ENCODE measurements around the gene SLC4A5. TPM values are rescaled to one million over a fixed set of nuclear protein-coding genes. Genes with fewer than 3 reads are reported as not detected.

Gene SLC4A5
- polyA plus RNA-seq, 1 of the 3 experiments (the other 2 are of a cell fraction): 0.25 TPM

DNA sequence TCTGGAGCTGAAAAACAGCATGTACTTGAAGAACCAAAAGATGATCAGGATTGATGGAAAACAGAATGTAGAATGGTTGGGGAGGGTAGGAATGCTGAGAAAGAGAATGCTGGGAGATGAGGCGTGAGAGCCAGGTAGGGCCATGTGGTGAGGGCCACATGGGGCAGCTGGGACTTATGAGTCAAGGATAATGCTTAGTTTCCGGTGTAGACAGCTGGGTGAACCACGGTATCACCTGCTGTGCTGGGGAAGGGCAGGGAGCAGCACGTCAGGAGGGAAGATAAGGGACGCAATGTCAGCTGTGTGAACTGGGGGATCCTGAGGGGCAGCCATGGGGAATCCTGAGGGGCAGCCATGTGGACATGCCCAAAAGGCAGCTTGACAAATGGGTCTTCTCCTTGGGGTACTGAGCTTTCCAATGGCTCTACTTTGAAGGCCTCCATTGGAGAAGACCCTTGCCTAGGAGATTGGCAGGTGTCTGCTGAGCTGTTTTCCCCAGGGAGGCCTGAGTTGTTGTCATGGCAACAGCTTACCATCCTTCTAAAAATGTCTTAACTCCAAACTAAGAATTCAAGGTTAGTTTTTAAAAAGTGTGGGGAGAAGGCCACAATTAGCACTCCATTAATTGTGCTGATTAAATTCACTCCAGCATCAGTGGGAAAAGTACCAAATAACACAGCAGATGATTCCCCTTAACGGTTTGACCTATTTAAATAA, 93.7 kb downstream of the SLC4A5 start (continued):
- TF ChIP-seq, protein P1, sequence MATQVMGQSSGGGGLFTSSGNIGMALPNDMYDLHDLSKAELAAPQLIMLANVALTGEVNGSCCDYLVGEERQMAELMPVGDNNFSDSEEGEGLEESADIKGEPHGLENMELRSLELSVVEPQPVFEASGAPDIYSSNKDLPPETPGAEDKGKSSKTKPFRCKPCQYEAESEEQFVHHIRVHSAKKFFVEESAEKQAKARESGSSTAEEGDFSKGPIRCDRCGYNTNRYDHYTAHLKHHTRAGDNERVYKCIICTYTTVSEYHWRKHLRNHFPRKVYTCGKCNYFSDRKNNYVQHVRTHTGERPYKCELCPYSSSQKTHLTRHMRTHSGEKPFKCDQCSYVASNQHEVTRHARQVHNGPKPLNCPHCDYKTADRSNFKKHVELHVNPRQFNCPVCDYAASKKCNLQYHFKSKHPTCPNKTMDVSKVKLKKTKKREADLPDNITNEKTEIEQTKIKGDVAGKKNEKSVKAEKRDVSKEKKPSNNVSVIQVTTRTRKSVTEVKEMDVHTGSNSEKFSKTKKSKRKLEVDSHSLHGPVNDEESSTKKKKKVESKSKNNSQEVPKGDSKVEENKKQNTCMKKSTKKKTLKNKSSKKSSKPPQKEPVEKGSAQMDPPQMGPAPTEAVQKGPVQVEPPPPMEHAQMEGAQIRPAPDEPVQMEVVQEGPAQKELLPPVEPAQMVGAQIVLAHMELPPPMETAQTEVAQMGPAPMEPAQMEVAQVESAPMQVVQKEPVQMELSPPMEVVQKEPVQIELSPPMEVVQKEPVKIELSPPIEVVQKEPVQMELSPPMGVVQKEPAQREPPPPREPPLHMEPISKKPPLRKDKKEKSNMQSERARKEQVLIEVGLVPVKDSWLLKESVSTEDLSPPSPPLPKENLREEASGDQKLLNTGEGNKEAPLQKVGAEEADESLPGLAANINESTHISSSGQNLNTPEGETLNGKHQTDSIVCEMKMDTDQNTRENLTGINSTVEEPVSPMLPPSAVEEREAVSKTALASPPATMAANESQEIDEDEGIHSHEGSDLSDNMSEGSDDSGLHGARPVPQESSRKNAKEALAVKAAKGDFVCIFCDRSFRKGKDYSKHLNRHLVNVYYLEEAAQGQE (IDR thresholded peaks at IDR 0.05; ENCODE audit: low read depth, low read length): no peak
- TF ChIP-seq MXI1 (IDR thresholded peaks at IDR 0.05; ENCODE audit: low read depth, low read length): no peak

DNA sequence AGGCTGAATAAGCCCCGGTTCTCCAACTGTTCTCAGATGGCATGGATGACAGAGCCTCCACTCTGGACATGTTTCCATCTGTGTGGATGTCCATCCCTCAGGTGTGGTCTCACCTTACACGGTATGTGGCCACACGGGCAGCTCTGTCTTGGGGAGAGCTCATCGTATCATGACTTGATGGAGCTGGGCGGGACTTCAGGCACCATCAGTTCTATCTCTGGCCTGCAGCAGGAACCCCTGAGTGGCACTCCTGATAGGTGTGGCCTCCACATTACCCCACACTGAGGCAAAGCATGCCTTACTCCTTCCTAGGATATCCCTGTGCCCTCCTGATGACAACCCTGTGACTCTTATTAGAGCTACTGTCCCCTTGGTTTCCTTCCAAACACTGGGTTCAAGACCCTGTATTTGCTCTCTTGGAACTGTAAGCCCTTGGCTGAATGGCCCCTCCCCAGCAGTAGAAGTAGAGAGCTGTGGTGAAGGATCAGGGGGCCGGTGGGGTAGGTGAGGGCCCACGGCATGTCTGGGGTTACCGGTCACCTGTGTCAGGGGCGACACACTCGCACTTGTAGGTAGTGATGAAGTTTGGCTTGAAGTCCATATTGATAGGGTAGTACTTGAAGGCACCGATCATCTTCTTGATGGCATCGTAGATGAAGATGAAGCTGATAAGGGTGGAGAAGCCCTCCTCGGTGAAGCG, 96.6 kb downstream of the SLC4A5 start:
- no peak overlapping the region for H2AFZ ChIP-seq (ENCODE audit: low read depth)
- no peak overlapping the region for H3K27ac ChIP-seq (ENCODE audit: low read depth in 2 of 2, low read length in 1 of 2)
- H3K4me2 ChIP-seq: no peak overlapping the region
- ChIA-PET CTCF (interaction anchor here (2.9 kb wide), 1 partner anchor 87 kb away, joined by 26 read pairs; no protein-coding TSS in a partner anchor), POLR2A (no interaction called here)
- no peak for DNase-seq
- no peak overlapping the region for H3K4me3 ChIP-seq (ENCODE audit: low read depth in 2 of 2, low read length in 1 of 2)
- no peaks in the 10 kb centered on the region for H3K9me3 ChIP-seq
- H4K20me1 ChIP-seq (ENCODE audit: insufficient read depth): no peaks in the 10 kb centered on the region
- H3K9ac ChIP-seq: no peak overlapping the region
- H3K4me1 ChIP-seq (ENCODE audit: control insufficient read depth in 1 of 2, insufficient read depth in 2 of 2, low read depth in 1 of 2, low read length in 1 of 2): no peaks in the 10 kb centered on the region
- no peaks in the 10 kb centered on the region for H3K9me2 ChIP-seq
- 84% methylated on average over 14 of the region's 14 CpGs for WGBS (ENCODE audit: low lambda C conversion rate)
- H3K79me2 ChIP-seq (ENCODE audit: insufficient read depth): no peaks in the 10 kb centered on the region
- H3K27me3 ChIP-seq (ENCODE audit: insufficient read depth): no peaks in the 10 kb centered on the region
- no peak for TF ChIP-seq NFIC (IDR thresholded peaks at IDR 0.05; ENCODE audit: borderline replicate concordance)
- H3K36me3 ChIP-seq (replicated peaks in 1 of 2; ENCODE audit: control insufficient read depth in 1 of 2, insufficient read depth in 2 of 2, low read length in 1 of 2): no peaks in the 10 kb centered on the region
- H3F3A ChIP-seq (replicated peaks; ENCODE audit: insufficient read depth): no peaks in the 10 kb centered on the region

DNA sequence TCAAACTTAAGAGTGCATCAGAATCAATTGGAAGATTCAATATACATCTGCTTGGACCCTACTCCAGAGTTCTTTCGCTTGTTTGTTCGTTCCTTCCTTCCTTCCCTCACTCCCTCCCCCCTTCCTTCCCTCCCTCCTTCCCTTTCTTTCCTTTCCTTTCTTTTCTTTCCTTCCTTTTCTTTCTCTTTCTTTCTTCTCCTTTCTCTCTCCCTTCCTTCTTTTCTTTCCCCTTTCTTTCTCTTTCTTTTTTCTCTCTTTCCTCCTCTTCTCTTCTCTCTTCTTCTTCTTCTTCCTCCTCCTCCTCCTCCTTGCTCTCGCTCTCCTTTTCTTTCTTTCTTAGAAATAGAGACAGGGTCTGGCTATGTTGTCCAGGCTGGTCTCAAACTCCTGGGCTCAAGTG, 98.9 kb downstream of the SLC4A5 start:
- no peak overlapping the region for H3K4me3 ChIP-seq (ENCODE audit: low read depth in 2 of 2, low read length in 1 of 2)
- no peaks in the 10 kb centered on the region for H3K4me1 ChIP-seq (ENCODE audit: control insufficient read depth in 1 of 2, insufficient read depth in 2 of 2, low read depth in 1 of 2, low read length in 1 of 2)
- TF ChIP-seq RAD21 (IDR thresholded peaks at IDR 0.05; ENCODE audit: low read length) (no peak), FOSL2 (IDR thresholded peaks at IDR 0.05; ENCODE audit: borderline replicate concordance, low read depth) (no peak), ELF1 (IDR thresholded peaks at IDR 0.05) (no peak), EP300 (IDR thresholded peaks at IDR 0.05; ENCODE audit: borderline replicate concordance in 1 of 2, low read depth in 1 of 2, low read length in 1 of 2) (no peak), TCF12 (IDR thresholded peaks at IDR 0.05) (no peak), MEF2A (IDR thresholded peaks at IDR 0.05; ENCODE audit: borderline replicate concordance, low read depth) (no peak), EZH2phosphoT487 (IDR thresholded peaks at IDR 0.05; ENCODE audit: borderline replicate concordance, low read depth) (no peak), RCOR1 (IDR thresholded peaks at IDR 0.05; ENCODE audit: low read length) (no peak), POLR2AphosphoS5 (IDR thresholded peaks at IDR 0.05; ENCODE audit: low read depth, low read length) (no peak), SIN3A (IDR thresholded peaks at IDR 0.05; ENCODE audit: borderline replicate concordance, low read depth, low read length) (no peak), YY1 (IDR thresholded peaks at IDR 0.05; ENCODE audit: low read depth) (no peak), TAF1 (IDR thresholded peaks at IDR 0.05; ENCODE audit: borderline replicate concordance, low read depth, low read length) (no peak), GATA2 (CRISPR knock-in tag; IDR thresholded peaks at IDR 0.05) (no peak), CHD2 (IDR thresholded peaks at IDR 0.05; ENCODE audit: low read length, partially characterized antibody) (no peak)
- TF ChIP-seq, protein P2, sequence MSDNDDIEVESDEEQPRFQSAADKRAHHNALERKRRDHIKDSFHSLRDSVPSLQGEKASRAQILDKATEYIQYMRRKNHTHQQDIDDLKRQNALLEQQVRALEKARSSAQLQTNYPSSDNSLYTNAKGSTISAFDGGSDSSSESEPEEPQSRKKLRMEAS (IDR thresholded peaks at IDR 0.05; ENCODE audit: low read depth): no peak
- TF ChIP-seq, protein P1 (IDR thresholded peaks at IDR 0.05; ENCODE audit: low read depth, low read length): no peak
- no peaks in the 10 kb centered on the region for H3K79me2 ChIP-seq (ENCODE audit: insufficient read depth)
- no peak overlapping the region for H2AFZ ChIP-seq (ENCODE audit: low read depth)
- H3K4me2 ChIP-seq: no peak overlapping the region
- H4K20me1 ChIP-seq (ENCODE audit: insufficient read depth): no peaks in the 10 kb centered on the region
- no peaks in the 10 kb centered on the region for H3K36me3 ChIP-seq (replicated peaks in 1 of 2; ENCODE audit: control insufficient read depth in 1 of 2, insufficient read depth in 2 of 2, low read length in 1 of 2)
- CTCF ChIA-PET: no interaction called here
- no peaks in the 10 kb centered on the region for H3K9me2 ChIP-seq
- WGBS (ENCODE audit: low lambda C conversion rate): 83% methylated on average over 3 of the region's 3 CpGs
- no peak overlapping the region for H3K27ac ChIP-seq (ENCODE audit: low read depth in 2 of 2, low read length in 1 of 2)
- H3K9ac ChIP-seq: no peak overlapping the region
- H3K27me3 ChIP-seq (ENCODE audit: insufficient read depth): no peaks in the 10 kb centered on the region
- DNase-seq: no peak
- POLR2A ChIA-PET: no interaction called here
- H3F3A ChIP-seq (replicated peaks; ENCODE audit: insufficient read depth): no peaks in the 10 kb centered on the region
- H3K9me3 ChIP-seq: no peaks in the 10 kb centered on the region
